ENCODE measurements around the gene CAPN9.

Gene CAPN9

DNA sequence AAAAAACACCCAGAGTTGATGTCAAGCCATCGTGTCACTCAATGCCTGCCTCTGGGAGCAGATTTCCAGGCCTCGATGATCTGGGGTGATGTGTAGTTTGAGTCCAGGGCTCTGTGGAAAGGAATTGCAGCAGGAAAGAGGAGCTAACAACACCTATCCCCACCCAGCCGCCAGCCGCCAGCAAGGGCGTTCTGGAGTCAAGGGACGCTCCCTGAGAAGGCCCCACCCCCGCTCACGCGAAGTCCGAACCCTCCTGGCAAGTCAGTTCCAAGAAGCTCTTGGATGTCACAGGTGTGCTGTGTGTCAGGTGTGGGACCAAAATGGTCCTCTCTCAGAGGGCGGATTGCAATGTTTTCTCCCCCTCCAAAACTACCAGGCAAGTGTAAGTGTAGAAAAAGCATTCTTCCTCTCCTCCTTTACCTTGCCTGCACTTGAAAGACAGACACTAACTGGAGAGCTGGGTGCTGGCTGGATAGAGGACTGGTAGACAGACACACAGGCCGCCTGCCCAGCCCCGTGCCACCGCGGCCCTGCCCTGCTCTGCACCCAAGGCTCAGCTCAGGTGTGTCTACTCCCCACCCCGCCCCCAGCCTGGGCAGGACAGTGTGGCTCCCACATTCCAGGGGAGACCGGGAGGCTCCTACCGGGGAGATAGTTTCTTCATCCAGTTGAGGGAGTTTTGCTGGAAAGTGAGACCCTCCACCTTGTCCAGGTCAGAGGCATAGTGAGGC, 41.7 kb upstream of the CAPN9 start:
- no peaks in the 10 kb centered on the region for H3K36me3 ChIP-seq (ENCODE audit: control insufficient read depth in 1 of 2, insufficient read depth in 2 of 2, low read length in 2 of 2)
- H3K27me3 ChIP-seq (ENCODE audit: low read depth, low read length), result no peaks in the 10 kb centered on the region
- H3K4me3 ChIP-seq (ENCODE audit: low read depth in 1 of 2, low read length in 2 of 2), result no peak overlapping the region
- H3K9me3 ChIP-seq (ENCODE audit: control insufficient read depth in 1 of 2, low read length in 2 of 2), result no peaks in the 10 kb centered on the region
- no peak overlapping the region for H3K27ac ChIP-seq (ENCODE audit: low read length)
- H3K4me1 ChIP-seq (ENCODE audit: control insufficient read depth in 1 of 2, insufficient read depth in 2 of 2, low read length in 2 of 2), result no peaks in the 10 kb centered on the region

- Histone ChIP-seq H3K4me1 (ENCODE audit: control insufficient read depth in 1 of 2, insufficient read depth in 2 of 2, low read length in 2 of 2) (no peaks in the 10 kb centered on the region), H3K36me3 (ENCODE audit: control insufficient read depth in 1 of 2, insufficient read depth in 2 of 2, low read length in 2 of 2) (no peaks in the 10 kb centered on the region), H3K27ac (ENCODE audit: low read length) (no peak overlapping the region), H3K9me3 (ENCODE audit: control insufficient read depth in 1 of 2, low read length in 2 of 2) (no peaks in the 10 kb centered on the region), H3K27me3 (ENCODE audit: low read depth, low read length) (no peaks in the 10 kb centered on the region), H3K4me3 (ENCODE audit: low read depth in 1 of 2, low read length in 2 of 2) (no peak overlapping the region)
Measured at GRCh38 chr1:230706020-230706699, 41.0 kb upstream of the CAPN9 start.

DNA sequence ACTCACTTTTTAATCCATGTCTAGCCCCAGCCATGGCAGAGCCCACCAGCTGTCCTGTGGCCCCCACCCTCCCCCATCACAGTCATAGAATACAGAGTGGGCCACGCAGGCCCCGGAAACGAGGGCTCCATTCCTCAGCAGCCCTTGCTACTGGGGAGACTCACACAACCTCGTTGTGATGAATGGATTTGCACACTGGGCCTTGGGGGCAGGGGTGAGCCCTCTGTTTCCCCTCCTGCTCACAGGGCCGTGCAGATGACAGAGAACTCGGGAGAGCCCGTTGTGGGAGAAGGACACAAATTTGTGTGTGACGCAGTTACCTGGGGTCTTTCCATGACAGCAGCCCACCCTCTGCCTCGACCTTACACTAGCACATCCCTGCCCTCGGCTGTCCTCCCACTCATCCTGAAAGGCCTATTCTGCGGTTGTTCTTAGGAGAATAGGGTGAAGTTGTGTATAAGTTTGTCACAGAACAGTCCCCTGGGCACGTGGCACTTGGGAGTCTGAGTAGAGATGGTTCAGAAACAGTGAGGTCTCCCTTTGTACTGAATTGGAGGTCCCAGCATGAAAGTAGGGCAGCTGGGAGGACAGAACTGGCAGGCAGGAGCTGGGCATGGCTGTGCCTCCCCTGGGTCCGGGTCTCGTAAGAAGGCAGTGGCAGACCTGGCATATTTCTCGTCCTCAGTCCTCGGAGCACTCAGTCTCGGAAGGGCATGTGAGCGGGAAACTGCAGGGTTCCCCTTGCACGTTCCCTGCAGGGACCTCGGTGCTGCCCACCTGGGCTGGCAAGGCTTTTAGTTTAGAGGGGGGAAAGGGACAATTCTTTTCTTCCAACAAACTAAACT, 40.1 kb upstream of the CAPN9 start:
- H3K4me3 ChIP-seq (ENCODE audit: low read depth in 1 of 2, low read length in 2 of 2), result no peak overlapping the region
- H3K4me1 ChIP-seq (ENCODE audit: control insufficient read depth in 1 of 2, insufficient read depth in 2 of 2, low read length in 2 of 2), result no peaks in the 10 kb centered on the region
- no peaks in the 10 kb centered on the region for H3K36me3 ChIP-seq (ENCODE audit: control insufficient read depth in 1 of 2, insufficient read depth in 2 of 2, low read length in 2 of 2)

DNA sequence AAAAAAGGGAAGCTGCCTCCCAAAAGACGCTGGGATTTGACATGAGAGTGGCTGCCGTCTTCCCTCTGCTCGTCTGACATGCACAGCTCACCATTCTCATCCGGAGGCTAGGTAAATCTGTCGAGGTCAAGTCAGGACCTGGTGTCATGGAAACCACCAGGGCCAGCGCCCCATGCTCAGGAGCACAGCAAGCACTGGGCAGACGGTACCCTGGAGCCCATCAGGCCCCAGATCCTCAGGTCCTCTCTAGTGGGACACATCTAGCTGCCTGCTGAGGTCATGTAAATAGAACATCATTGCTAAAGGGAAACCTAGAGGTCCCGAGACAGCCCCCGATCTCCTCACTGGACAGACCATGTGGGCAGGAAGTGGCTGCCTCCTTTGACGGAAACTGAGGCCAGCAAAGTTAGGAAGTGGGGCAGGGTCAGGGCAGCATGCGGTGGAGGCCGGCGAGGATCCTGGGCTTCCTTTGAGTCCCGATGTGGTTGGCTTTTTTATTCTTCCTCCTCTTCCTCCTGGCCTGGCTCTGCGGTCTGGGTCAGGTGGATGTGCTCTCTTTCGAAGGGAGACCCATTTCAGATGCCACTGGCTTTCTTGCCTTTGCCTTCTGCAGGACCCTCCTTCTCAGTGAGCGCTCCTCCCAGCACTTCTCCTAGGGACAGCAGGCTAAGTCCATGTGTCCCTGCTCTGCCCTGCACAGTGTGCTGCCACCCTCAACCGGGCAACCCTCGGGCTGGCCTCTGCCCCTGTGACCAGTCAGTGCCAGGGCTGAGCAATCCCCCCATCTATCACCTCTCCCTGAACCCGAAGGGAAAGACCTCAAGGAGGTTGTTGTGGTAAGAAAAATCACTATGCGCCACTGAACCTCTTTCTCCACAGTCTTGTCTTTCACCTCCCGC, 39.2 kb upstream of the CAPN9 start:
- H3K4me3 ChIP-seq (ENCODE audit: low read depth in 1 of 2, low read length in 2 of 2), result no peak overlapping the region
- no peak overlapping the region for H3K27ac ChIP-seq (ENCODE audit: low read length)
- no peaks in the 10 kb centered on the region for H3K9me3 ChIP-seq (ENCODE audit: control insufficient read depth in 1 of 2, low read length in 2 of 2)

More for the DNA sequence above, 40.1 kb upstream of the CAPN9 start:
- no peaks in the 10 kb centered on the region for H3K9me3 ChIP-seq (ENCODE audit: control insufficient read depth in 1 of 2, low read length in 2 of 2)
- H3K27me3 ChIP-seq (ENCODE audit: low read depth, low read length), result no peaks in the 10 kb centered on the region
- H3K27ac ChIP-seq (ENCODE audit: low read length), result no peak overlapping the region

GRCh38 chr1:230708631-230709580, 38.3 kb upstream of the CAPN9 start:
- no peak overlapping the region for H3K27ac ChIP-seq (ENCODE audit: low read length)
- H3K4me3 ChIP-seq (ENCODE audit: low read depth in 1 of 2, low read length in 2 of 2), result no peak overlapping the region
- no peaks in the 10 kb centered on the region for H3K9me3 ChIP-seq (ENCODE audit: control insufficient read depth in 1 of 2, low read length in 2 of 2)
- H3K4me1 ChIP-seq (ENCODE audit: control insufficient read depth in 1 of 2, insufficient read depth in 2 of 2, low read length in 2 of 2), result peaks cover 0 to 9% of the 10 kb centered on the region in 2 donors
- H3K27me3 ChIP-seq (ENCODE audit: low read depth, low read length), result no peaks in the 10 kb centered on the region
- H3K36me3 ChIP-seq (ENCODE audit: control insufficient read depth in 1 of 2, insufficient read depth in 2 of 2, low read length in 2 of 2), result no peaks in the 10 kb centered on the region

More for the DNA sequence above, 39.2 kb upstream of the CAPN9 start:
- H3K27me3 ChIP-seq (ENCODE audit: low read depth, low read length), result no peaks in the 10 kb centered on the region
- H3K4me1 ChIP-seq (ENCODE audit: control insufficient read depth in 1 of 2, insufficient read depth in 2 of 2, low read length in 2 of 2), result no peaks in the 10 kb centered on the region
- no peaks in the 10 kb centered on the region for H3K36me3 ChIP-seq (ENCODE audit: control insufficient read depth in 1 of 2, insufficient read depth in 2 of 2, low read length in 2 of 2)

GRCh38 chr1:230709619-230710542, 37.3 kb upstream of the CAPN9 start:
- Histone ChIP-seq H3K9me3 (ENCODE audit: control insufficient read depth in 1 of 2, low read length in 2 of 2) (no peaks in the 10 kb centered on the region), H3K36me3 (ENCODE audit: control insufficient read depth in 1 of 2, insufficient read depth in 2 of 2, low read length in 2 of 2) (no peaks in the 10 kb centered on the region), H3K4me3 (ENCODE audit: low read depth in 1 of 2, low read length in 2 of 2) (no peak overlapping the region), H3K27me3 (ENCODE audit: low read depth, low read length) (no peaks in the 10 kb centered on the region), H3K27ac (ENCODE audit: low read length) (no peak overlapping the region), H3K4me1 (ENCODE audit: control insufficient read depth in 1 of 2, insufficient read depth in 2 of 2, low read length in 2 of 2) (peaks cover 0 to 16% of the 10 kb centered on the region in 2 donors)

- no peak overlapping the region for H3K27ac ChIP-seq (ENCODE audit: low read length)
Measured at GRCh38 chr1:230710543-230710904, 36.7 kb upstream of the CAPN9 start.

GRCh38 chr1:230711245-230711644, 35.9 kb upstream of the CAPN9 start:
- H3K36me3 ChIP-seq (ENCODE audit: control insufficient read depth in 1 of 2, insufficient read depth in 2 of 2, low read length in 2 of 2), result no peaks in the 10 kb centered on the region
- H3K9me3 ChIP-seq (ENCODE audit: control insufficient read depth in 1 of 2, low read length in 2 of 2), result no peaks in the 10 kb centered on the region
- H3K27ac ChIP-seq (ENCODE audit: low read length), result no peak overlapping the region
- H3K4me3 ChIP-seq (ENCODE audit: low read depth in 1 of 2, low read length in 2 of 2), result no peak overlapping the region
- no peaks in the 10 kb centered on the region for H3K27me3 ChIP-seq (ENCODE audit: low read depth, low read length)
- peaks cover 0 to 16% of the 10 kb centered on the region in 2 donors for H3K4me1 ChIP-seq (ENCODE audit: control insufficient read depth in 1 of 2, insufficient read depth in 2 of 2, low read length in 2 of 2)

More at GRCh38 chr1:230710543-230710904, 36.7 kb upstream of the CAPN9 start:
- Histone ChIP-seq H3K9me3 (ENCODE audit: control insufficient read depth in 1 of 2, low read length in 2 of 2) (no peaks in the 10 kb centered on the region), H3K4me1 (ENCODE audit: control insufficient read depth in 1 of 2, insufficient read depth in 2 of 2, low read length in 2 of 2) (peaks cover 0 to 16% of the 10 kb centered on the region in 2 donors), H3K36me3 (ENCODE audit: control insufficient read depth in 1 of 2, insufficient read depth in 2 of 2, low read length in 2 of 2) (no peaks in the 10 kb centered on the region), H3K4me3 (ENCODE audit: low read depth in 1 of 2, low read length in 2 of 2) (no peak overlapping the region), H3K27me3 (ENCODE audit: low read depth, low read length) (no peaks in the 10 kb centered on the region)

- Histone ChIP-seq H3K36me3 (ENCODE audit: control insufficient read depth in 1 of 2, insufficient read depth in 2 of 2, low read length in 2 of 2) (no peaks in the 10 kb centered on the region), H3K9me3 (ENCODE audit: control insufficient read depth in 1 of 2, low read length in 2 of 2) (no peaks in the 10 kb centered on the region), H3K27me3 (ENCODE audit: low read depth, low read length) (no peaks in the 10 kb centered on the region), H3K4me3 (ENCODE audit: low read depth in 1 of 2, low read length in 2 of 2) (no peak overlapping the region), H3K27ac (ENCODE audit: low read length) (no peak overlapping the region), H3K4me1 (ENCODE audit: control insufficient read depth in 1 of 2, insufficient read depth in 2 of 2, low read length in 2 of 2) (peaks cover 0 to 16% of the 10 kb centered on the region in 2 donors)
Measured at GRCh38 chr1:230712470-230712942, 34.7 kb upstream of the CAPN9 start.
